Keratinocyte (primary cell): Measurements from ENCODE around the gene USP35.

Experiments
- EZH2 ChIP-seq: IDR thresholded peaks from one replicate; pipeline ENCODE4 v1.6.1; 2012; ENCODE audit warnings: inconsistent platforms, mild to moderate bottlenecking, low read length, moderate library complexity
- TF ChIP-seq, protein P1 (sequence below), 3 experiments: IDR thresholded peaks in 1 of 3; conservative IDR thresholded peaks in 1 of 3; optimal IDR thresholded peaks in 1 of 3; 2 replicates in 2 of 3; 3 replicates in 1 of 3; pipeline versions ENCODE3 to v1.5.1; 2011; ENCODE audit warnings: low read length in 3 of 3, mild to moderate bottlenecking in 3 of 3, moderate library complexity in 2 of 3, control low read depth in 1 of 3, inconsistent platforms in 1 of 3; ENCODE audit not compliant: insufficient read depth in 2 of 3; ENCODE audit errors: extremely low read depth in 1 of 3

GRCh38 chr11:78256962-78257361, 68.2 kb downstream of the USP35 start:
- TF ChIP-seq, protein P1, sequence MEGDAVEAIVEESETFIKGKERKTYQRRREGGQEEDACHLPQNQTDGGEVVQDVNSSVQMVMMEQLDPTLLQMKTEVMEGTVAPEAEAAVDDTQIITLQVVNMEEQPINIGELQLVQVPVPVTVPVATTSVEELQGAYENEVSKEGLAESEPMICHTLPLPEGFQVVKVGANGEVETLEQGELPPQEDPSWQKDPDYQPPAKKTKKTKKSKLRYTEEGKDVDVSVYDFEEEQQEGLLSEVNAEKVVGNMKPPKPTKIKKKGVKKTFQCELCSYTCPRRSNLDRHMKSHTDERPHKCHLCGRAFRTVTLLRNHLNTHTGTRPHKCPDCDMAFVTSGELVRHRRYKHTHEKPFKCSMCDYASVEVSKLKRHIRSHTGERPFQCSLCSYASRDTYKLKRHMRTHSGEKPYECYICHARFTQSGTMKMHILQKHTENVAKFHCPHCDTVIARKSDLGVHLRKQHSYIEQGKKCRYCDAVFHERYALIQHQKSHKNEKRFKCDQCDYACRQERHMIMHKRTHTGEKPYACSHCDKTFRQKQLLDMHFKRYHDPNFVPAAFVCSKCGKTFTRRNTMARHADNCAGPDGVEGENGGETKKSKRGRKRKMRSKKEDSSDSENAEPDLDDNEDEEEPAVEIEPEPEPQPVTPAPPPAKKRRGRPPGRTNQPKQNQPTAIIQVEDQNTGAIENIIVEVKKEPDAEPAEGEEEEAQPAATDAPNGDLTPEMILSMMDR (optimal IDR thresholded peaks at IDR 0.05 in 1 of 3, IDR thresholded peaks at IDR 0.05 in 1 of 3, conservative IDR thresholded peaks at IDR 0.05 in 1 of 3; ENCODE audit: extremely low read depth in 1 of 3, insufficient read depth in 2 of 3, low read length in 3 of 3): no peak
- no peak for TF ChIP-seq EZH2
